ENCODE data around the gene ACTL10.
"Not testable (repeated sequence)": the region's sequence is repeated elsewhere in the genome, so short reads cannot be mapped to it uniquely, and the experiment has no call there.

The ACTL10 gene

GRCh38 chr20:33693741-33694638, 27.2 kb downstream of the ACTL10 start:
- DNase-seq (ENCODE audit: low read depth in 2 of 2, low spot score in 1 of 2), result no peak

GRCh38 chr20:33694639-33695012, 27.9 kb downstream of the ACTL10 start:
- no peak for DNase-seq (ENCODE audit: low read depth in 2 of 2, low spot score in 1 of 2)

- DNase-seq (ENCODE audit: low read depth in 2 of 2, low spot score in 1 of 2), result no peak
These were observed 29.7 kb downstream of the ACTL10 start for GRCh38 chr20:33696448-33696847.

GRCh38 chr20:33697129-33697528, 30.4 kb downstream of the ACTL10 start:
- no peak for DNase-seq (ENCODE audit: low read depth in 2 of 2, low spot score in 1 of 2)

- DNase-seq (ENCODE audit: low read depth in 2 of 2, low spot score in 1 of 2), result not testable (repeated sequence)
These were observed 32.2 kb downstream of the ACTL10 start for GRCh38 chr20:33698966-33699365.

- DNase-seq (ENCODE audit: low read depth in 2 of 2, low spot score in 1 of 2), result not testable (repeated sequence)
These were observed 34.1 kb downstream of the ACTL10 start for GRCh38 chr20:33700696-33701441.

- no peak for DNase-seq (ENCODE audit: low read depth in 2 of 2, low spot score in 1 of 2)
These were observed 35.1 kb downstream of the ACTL10 start for GRCh38 chr20:33701629-33702450.

GRCh38 chr20:33702861-33703260, 36.1 kb downstream of the ACTL10 start:
- DNase-seq (ENCODE audit: low read depth in 2 of 2, low spot score in 1 of 2), result no peak

- no peak for DNase-seq (ENCODE audit: low read depth in 2 of 2, low spot score in 1 of 2)
These were observed 36.9 kb downstream of the ACTL10 start for GRCh38 chr20:33703498-33704137.

GRCh38 chr20:33704197-33704924, 37.6 kb downstream of the ACTL10 start:
- no peak for DNase-seq (ENCODE audit: low read depth in 2 of 2, low spot score in 1 of 2)

- DNase-seq (ENCODE audit: low read depth in 2 of 2, low spot score in 1 of 2), result no peak
These were observed 40.9 kb downstream of the ACTL10 start for GRCh38 chr20:33707668-33708067.

- no peak for DNase-seq (ENCODE audit: low read depth in 2 of 2, low spot score in 1 of 2)
These were observed 42.7 kb downstream of the ACTL10 start for GRCh38 chr20:33709398-33709797.

- no peak for DNase-seq (ENCODE audit: low read depth in 2 of 2, low spot score in 1 of 2)
These were observed 43.3 kb downstream of the ACTL10 start for GRCh38 chr20:33709905-33710541.

- DNase-seq (ENCODE audit: low read depth in 2 of 2, low spot score in 1 of 2), result no peak
These were observed 44.1 kb downstream of the ACTL10 start for GRCh38 chr20:33710681-33711445.

GRCh38 chr20:33711446-33711738, 44.6 kb downstream of the ACTL10 start:
- DNase-seq (ENCODE audit: low read depth in 2 of 2, low spot score in 1 of 2), result no peak

GRCh38 chr20:33713865-33714367, 47.2 kb downstream of the ACTL10 start:
- DNase-seq (ENCODE audit: low read depth in 2 of 2, low spot score in 1 of 2), result no peak

GRCh38 chr20:33716498-33716897, 49.8 kb downstream of the ACTL10 start:
- no peak for DNase-seq (ENCODE audit: low read depth in 2 of 2, low spot score in 1 of 2)
